ENCODE results near the gene FBXL15.

The FBXL15 gene

GRCh38 chr10:102424916-102425315 is 4.3 kb downstream of the FBXL15 start:
- no peak for DNase-seq (ENCODE audit: low read depth, low spot score)
- no peak overlapping the region for H3K27ac ChIP-seq

GRCh38 chr10:102425444-102425843 is 4.8 kb downstream of the FBXL15 start:
- DNase-seq (ENCODE audit: low read depth, low spot score): no peak
- H3K27ac ChIP-seq: no peak overlapping the region

- no peak for DNase-seq (ENCODE audit: low read depth, low spot score)
- H3K27ac ChIP-seq: no peak overlapping the region
Measured at GRCh38 chr10:102426803-102427287, 6.2 kb downstream of the FBXL15 start.

GRCh38 chr10:102429468-102429867 is 8.8 kb downstream of the FBXL15 start:
- DNase-seq (ENCODE audit: low read depth, low spot score): no peak
- H3K27ac ChIP-seq: no peak overlapping the region

- H3K27ac ChIP-seq: peak overlapping the region; percentile 48
- DNase-seq (ENCODE audit: low read depth, low spot score): no peak
Measured at GRCh38 chr10:102431452-102432124, 11.0 kb downstream of the FBXL15 start.

GRCh38 chr10:102432162-102432950 is 11.7 kb downstream of the FBXL15 start, which contains the start of gene CUEDC2:
Gene CUEDC2 (minus strand): TSS chr10:102432574. CDS start chr10:102425188, 7,386 bp downstream.
- peak within 1 kb of the TSS; percentile 48 for H3K27ac ChIP-seq
- peak; percentile 55 for DNase-seq (ENCODE audit: low read depth, low spot score)

- no peak for DNase-seq (ENCODE audit: low read depth, low spot score)
- no peak overlapping the region for H3K27ac ChIP-seq
Measured at GRCh38 chr10:102433619-102434046, 13.0 kb downstream of the FBXL15 start.

- DNase-seq (ENCODE audit: low read depth, low spot score): no peak
- no peak overlapping the region for H3K27ac ChIP-seq
Measured at GRCh38 chr10:102434394-102435132, 13.9 kb downstream of the FBXL15 start.

- no peak for DNase-seq (ENCODE audit: low read depth, low spot score)
- H3K27ac ChIP-seq: no peak overlapping the region
Measured at GRCh38 chr10:102435133-102435497, 14.5 kb downstream of the FBXL15 start.

- DNase-seq (ENCODE audit: low read depth, low spot score): no peak
- no peak overlapping the region for H3K27ac ChIP-seq
Measured at GRCh38 chr10:102435529-102436233, 15.0 kb downstream of the FBXL15 start.

GRCh38 chr10:102436312-102436711 is 15.7 kb downstream of the FBXL15 start:
- no peak for DNase-seq (ENCODE audit: low read depth, low spot score)
- H3K27ac ChIP-seq: no peak overlapping the region

GRCh38 chr10:102437515-102437914 is 16.9 kb downstream of the FBXL15 start:
- H3K27ac ChIP-seq: no peak overlapping the region
- no peak for DNase-seq (ENCODE audit: low read depth, low spot score)

- DNase-seq (ENCODE audit: low read depth, low spot score): no peak
- H3K27ac ChIP-seq: no peak overlapping the region
Measured at GRCh38 chr10:102438374-102438773, 17.7 kb downstream of the FBXL15 start.

- no peak for DNase-seq (ENCODE audit: low read depth, low spot score)
- no peak overlapping the region for H3K27ac ChIP-seq
Measured at GRCh38 chr10:102444851-102445250, 24.2 kb downstream of the FBXL15 start.

GRCh38 chr10:102449321-102450123 is 28.9 kb downstream of the FBXL15 start:
- peak overlapping the region; percentile 82 for H3K27ac ChIP-seq
- peak; percentile 50 for DNase-seq (ENCODE audit: low read depth, low spot score)

- peak overlapping the region; percentile 82 for H3K27ac ChIP-seq
- no peak for DNase-seq (ENCODE audit: low read depth, low spot score)
Measured at GRCh38 chr10:102450124-102450373, 29.4 kb downstream of the FBXL15 start.

- DNase-seq (ENCODE audit: low read depth, low spot score): peak; percentile 44
- H3K27ac ChIP-seq: peak overlapping the region; percentile 82
Measured at GRCh38 chr10:102450374-102451104, 29.9 kb downstream of the FBXL15 start.

- H3K27ac ChIP-seq: peak within 1 kb of the TSS; percentile 82
- DNase-seq (ENCODE audit: low read depth, low spot score): no peak
Measured at GRCh38 chr10:102451105-102451969, 30.7 kb downstream of the FBXL15 start, which contains the start of gene C10orf95. Gene C10orf95 (minus strand): TSS chr10:102451543. CDS start chr10:102451093, 450 bp downstream.

All from epithelial cell of prostate (primary cell).